NCI-H1436 (cell line): Measurements from ENCODE around the gene POLR1H.

Experiments used
- DNase-seq: peaks from one replicate; lab custom pipeline; 2025; lab: John Stamatoyannopoulos, UW

POLR1H gene

GRCh38 chr6:30096829-30097228 lies 35.8 kb downstream of the POLR1H start:
- no peak for DNase-seq

- DNase-seq: no peak
Observed at GRCh38 chr6:30097902-30098768, 37.1 kb downstream of the POLR1H start.

- no peak for DNase-seq
Observed at GRCh38 chr6:30100154-30100553, 39.1 kb downstream of the POLR1H start.

GRCh38 chr6:30100585-30101443 lies 39.7 kb downstream of the POLR1H start:
- DNase-seq: no peak

GRCh38 chr6:30101444-30102413 lies 40.7 kb downstream of the POLR1H start:
- peak; percentile 50 for DNase-seq

GRCh38 chr6:30102414-30102969 lies 41.4 kb downstream of the POLR1H start:
- DNase-seq: no peak

GRCh38 chr6:30102970-30103871 lies 42.2 kb downstream of the POLR1H start:
- DNase-seq: peak; percentile 76

- no peak for DNase-seq
Observed at GRCh38 chr6:30103872-30104179, 42.8 kb downstream of the POLR1H start.

- no peak for DNase-seq
Observed at GRCh38 chr6:30104661-30105060, 43.6 kb downstream of the POLR1H start.

- no peak for DNase-seq
Observed at GRCh38 chr6:30111266-30111856, 50.3 kb downstream of the POLR1H start.

GRCh38 chr6:30112402-30112994 lies 51.4 kb downstream of the POLR1H start:
- no peak for DNase-seq

- no peak for DNase-seq
Observed at GRCh38 chr6:30113003-30113759, 52.1 kb downstream of the POLR1H start, which contains the start of gene TRIM31. Gene TRIM31 (minus strand): TSS chr6:30113090. CDS start chr6:30112805, 285 bp downstream.

- no peak for DNase-seq
Observed at GRCh38 chr6:30113841-30114240, 52.8 kb downstream of the POLR1H start.
